Activated T-helper 1 cell treated with anti-CD3 and anti-CD28 coated beads, Interleukin-12 subunit alpha, Interleukin-12 subunit beta, Interleukin-2, Interleukin-4 antibody, amounts not matched to agents 30 ng/mL and 10 ng/mL and 1 ng/mL, durations not matched to agents 14 hours and 24 hours and 36 hours (primary cell): ENCODE data around the gene LYZ. TPM values are rescaled to one million over a fixed set of nuclear protein-coding genes. Genes with fewer than 3 reads are reported as not detected.

Experiments used
- DNase-seq: peaks from one replicate; pipeline ENCODE4 v3.0.0; 2021; ENCODE audit warnings: low spot score
- H3K27ac Mint-ChIP-seq: one replicate; pipeline ENCODE4 v1.8.0; 2021; ENCODE audit warnings: mild to moderate bottlenecking, mixed read lengths
- H3K27me3 Mint-ChIP-seq: one replicate; pipeline ENCODE4 v1.8.0; 2022; ENCODE audit warnings: mild to moderate bottlenecking, moderate library complexity, mixed read lengths; ENCODE audit not compliant: insufficient read depth
- H3K36me3 Mint-ChIP-seq: one replicate; pipeline ENCODE4 v1.8.0; 2021; ENCODE audit warnings: low read depth, mixed read lengths
- H3K4me1 Mint-ChIP-seq: one replicate; pipeline ENCODE4 v1.8.0; 2021; ENCODE audit warnings: low read depth, mixed read lengths
- H3K4me3 Mint-ChIP-seq: one replicate; pipeline ENCODE4 v1.8.0; 2021; ENCODE audit warnings: mild to moderate bottlenecking, moderate library complexity, mixed read lengths
- H3K9me3 Mint-ChIP-seq: one replicate; pipeline ENCODE4 v1.8.0; 2021; ENCODE audit warnings: mixed read lengths
- intact Hi-C: fragments of 100-400 bp; cut with micrococcal nuclease; formaldehyde crosslinking; loops from one replicate; pipeline ENCODE4 v1.15.1; 2024
- total RNA-seq: library from RNA; stranded (reverse); gene quantifications from 2 replicates; pipeline ENCODE4 v1.2.3, GENCODE V29; 2022

Gene LYZ
- total RNA-seq, 1 donor from 2014 or later: not detected

- intact Hi-C loops: loop anchor here (2.0 kb wide), 1 partner anchor 40 kb away; no protein-coding TSS in a partner anchor
- peak overlapping the region; percentile 87 for H3K27ac Mint-ChIP-seq
- peaks cover 15% of the 10 kb centered on the region for H3K4me1 Mint-ChIP-seq
These were observed 17.4 kb upstream of the LYZ start for GRCh38 chr12:69330475-69331473.

GRCh38 chr12:69331519-69331908 is 16.7 kb upstream of the LYZ start:
- Mint-ChIP-seq H3K4me3 (peak overlapping the region; percentile 72), H3K4me1 (peaks cover 15% of the 10 kb centered on the region), H3K27ac (peak overlapping the region; percentile 87), H3K36me3 (no peaks in the 10 kb centered on the region), H3K9me3 (no peaks in the 10 kb centered on the region), H3K27me3 (peaks cover 12% of the 10 kb centered on the region)
- intact Hi-C loops: loop anchor here (2.0 kb wide), 1 partner anchor 41 kb away; no protein-coding TSS in a partner anchor
- no peak for DNase-seq

More at GRCh38 chr12:69330475-69331473, 17.4 kb upstream of the LYZ start:
- Mint-ChIP-seq H3K27me3 (peaks cover 12% of the 10 kb centered on the region), H3K4me3 (peak overlapping the region; percentile 72), H3K36me3 (no peaks in the 10 kb centered on the region), H3K9me3 (no peaks in the 10 kb centered on the region)
- DNase-seq: peak; percentile 22

GRCh38 chr12:69331909-69332684 is 16.1 kb upstream of the LYZ start:
- intact Hi-C loops: loop anchor here (2.0 kb wide), 1 partner anchor 41 kb away; no protein-coding TSS in a partner anchor
- Mint-ChIP-seq H3K4me3 (no peak overlapping the region), H3K9me3 (no peaks in the 10 kb centered on the region), H3K4me1 (peaks cover 15% of the 10 kb centered on the region), H3K27me3 (peaks cover 13% of the 10 kb centered on the region), H3K36me3 (no peaks in the 10 kb centered on the region), H3K27ac (peak overlapping the region; percentile 19)
- DNase-seq: no peak

- H3K4me3 Mint-ChIP-seq: no peak overlapping the region
- H3K27ac Mint-ChIP-seq: peak overlapping the region; percentile 19
- H3K9me3 Mint-ChIP-seq: no peaks in the 10 kb centered on the region
- peaks cover 15% of the 10 kb centered on the region for H3K4me1 Mint-ChIP-seq
- H3K36me3 Mint-ChIP-seq: no peaks in the 10 kb centered on the region
- intact Hi-C loops: no loop called here
- H3K27me3 Mint-ChIP-seq: peaks cover 13% of the 10 kb centered on the region
- DNase-seq: no peak
These were observed 15.3 kb upstream of the LYZ start for GRCh38 chr12:69332815-69333358.

GRCh38 chr12:69334158-69334557 is 14.0 kb upstream of the LYZ start:
- DNase-seq: no peak
- peaks cover 15% of the 10 kb centered on the region for H3K4me1 Mint-ChIP-seq
- H3K36me3 Mint-ChIP-seq: no peaks in the 10 kb centered on the region
- H3K27me3 Mint-ChIP-seq: peaks cover 11% of the 10 kb centered on the region
- H3K27ac Mint-ChIP-seq: no peak overlapping the region
- no peak overlapping the region for H3K4me3 Mint-ChIP-seq
- H3K9me3 Mint-ChIP-seq: no peaks in the 10 kb centered on the region
- intact Hi-C loops: no loop called here

GRCh38 chr12:69337311-69338090 is 10.7 kb upstream of the LYZ start:
- Mint-ChIP-seq H3K4me1 (peaks cover 5% of the 10 kb centered on the region), H3K27me3 (peaks cover 14% of the 10 kb centered on the region), H3K27ac (no peak overlapping the region), H3K9me3 (no peaks in the 10 kb centered on the region), H3K4me3 (no peak overlapping the region), H3K36me3 (no peaks in the 10 kb centered on the region)
- no peak for DNase-seq
- intact Hi-C loops: no loop called here

- H3K36me3 Mint-ChIP-seq: no peaks in the 10 kb centered on the region
- H3K27ac Mint-ChIP-seq: no peak overlapping the region
- peaks cover 14% of the 10 kb centered on the region for H3K27me3 Mint-ChIP-seq
- no peaks in the 10 kb centered on the region for H3K9me3 Mint-ChIP-seq
- peaks cover 5% of the 10 kb centered on the region for H3K4me1 Mint-ChIP-seq
- no peak for DNase-seq
- H3K4me3 Mint-ChIP-seq: no peak overlapping the region
- intact Hi-C loops: no loop called here
These were observed 9.9 kb upstream of the LYZ start for GRCh38 chr12:69338120-69338859.

- no peaks in the 10 kb centered on the region for H3K36me3 Mint-ChIP-seq
These were observed 9.2 kb upstream of the LYZ start for GRCh38 chr12:69338936-69339335.

GRCh38 chr12:69339999-69340398 is 8.2 kb upstream of the LYZ start:
- DNase-seq: no peak
- intact Hi-C loops: no loop called here
- H3K4me3 Mint-ChIP-seq: no peak overlapping the region
- no peaks in the 10 kb centered on the region for H3K9me3 Mint-ChIP-seq
- no peaks in the 10 kb centered on the region for H3K4me1 Mint-ChIP-seq
- H3K27me3 Mint-ChIP-seq: peaks cover 11% of the 10 kb centered on the region
- H3K27ac Mint-ChIP-seq: no peak overlapping the region
- no peaks in the 10 kb centered on the region for H3K36me3 Mint-ChIP-seq

More at GRCh38 chr12:69338936-69339335, 9.2 kb upstream of the LYZ start:
- peaks cover 4% of the 10 kb centered on the region for H3K4me1 Mint-ChIP-seq
- peaks cover 14% of the 10 kb centered on the region for H3K27me3 Mint-ChIP-seq
- no peak overlapping the region for H3K27ac Mint-ChIP-seq
- intact Hi-C loops: no loop called here
- DNase-seq: no peak
- no peaks in the 10 kb centered on the region for H3K9me3 Mint-ChIP-seq
- H3K4me3 Mint-ChIP-seq: no peak overlapping the region

- H3K4me1 Mint-ChIP-seq: no peaks in the 10 kb centered on the region
- no peak for DNase-seq
- no peaks in the 10 kb centered on the region for H3K9me3 Mint-ChIP-seq
- H3K27ac Mint-ChIP-seq: no peak overlapping the region
- no peaks in the 10 kb centered on the region for H3K36me3 Mint-ChIP-seq
- H3K4me3 Mint-ChIP-seq: no peak overlapping the region
- intact Hi-C loops: no loop called here
- peaks cover 11% of the 10 kb centered on the region for H3K27me3 Mint-ChIP-seq
These were observed 6.9 kb upstream of the LYZ start for GRCh38 chr12:69341328-69341727.

GRCh38 chr12:69342421-69342820 is 5.8 kb upstream of the LYZ start:
- H3K4me1 Mint-ChIP-seq: no peaks in the 10 kb centered on the region
- H3K27ac Mint-ChIP-seq: no peak overlapping the region
- intact Hi-C loops: no loop called here
- H3K4me3 Mint-ChIP-seq: no peak overlapping the region
- peaks cover 9% of the 10 kb centered on the region for H3K27me3 Mint-ChIP-seq
- no peak for DNase-seq
- H3K36me3 Mint-ChIP-seq: no peaks in the 10 kb centered on the region
- no peaks in the 10 kb centered on the region for H3K9me3 Mint-ChIP-seq
